ENCODE results near the gene RNF149.

The RNF149 gene

GRCh38 chr2:101295895-101296294 is 12.6 kb downstream of the RNF149 start:
- TF ChIP-seq ZFX (IDR thresholded peaks at IDR 0.05; ENCODE audit: borderline replicate concordance) (no peak), CTCF (IDR thresholded peaks at IDR 0.05) (no peak)

GRCh38 chr2:101294861-101295260 is 13.6 kb downstream of the RNF149 start:
- TF ChIP-seq ZFX (IDR thresholded peaks at IDR 0.05; ENCODE audit: borderline replicate concordance): no peak
- no peak for TF ChIP-seq CTCF (IDR thresholded peaks at IDR 0.05)
- no peak overlapping the region for H3K27ac ChIP-seq

More at GRCh38 chr2:101295895-101296294, 12.6 kb downstream of the RNF149 start:
- no peak overlapping the region for H3K27ac ChIP-seq

GRCh38 chr2:101293544-101293943 is 15.0 kb downstream of the RNF149 start:
- H3K27ac ChIP-seq: no peak overlapping the region
- TF ChIP-seq ZFX (IDR thresholded peaks at IDR 0.05; ENCODE audit: borderline replicate concordance) (no peak), CTCF (IDR thresholded peaks at IDR 0.05) (no peak)

- no peak for TF ChIP-seq ZFX (IDR thresholded peaks at IDR 0.05; ENCODE audit: borderline replicate concordance)
- no peak overlapping the region for H3K27ac ChIP-seq
Measured at GRCh38 chr2:101291973-101292372, 16.5 kb downstream of the RNF149 start.

- TF ChIP-seq ZFX (IDR thresholded peaks at IDR 0.05; ENCODE audit: borderline replicate concordance) (no peak), CTCF (IDR thresholded peaks at IDR 0.05) (no peak)
Measured at GRCh38 chr2:101290711-101291110, 17.8 kb downstream of the RNF149 start.

GRCh38 chr2:101287303-101287702 is 21.2 kb downstream of the RNF149 start:
- H3K27ac ChIP-seq: no peak overlapping the region

More at GRCh38 chr2:101290711-101291110, 17.8 kb downstream of the RNF149 start:
- no peak overlapping the region for H3K27ac ChIP-seq

GRCh38 chr2:101286684-101287083 is 21.8 kb downstream of the RNF149 start:
- no peak for TF ChIP-seq CTCF (IDR thresholded peaks at IDR 0.05)
- TF ChIP-seq ZFX (IDR thresholded peaks at IDR 0.05; ENCODE audit: borderline replicate concordance): no peak
- H3K27ac ChIP-seq: no peak overlapping the region

More at GRCh38 chr2:101287303-101287702, 21.2 kb downstream of the RNF149 start:
- TF ChIP-seq ZFX (IDR thresholded peaks at IDR 0.05; ENCODE audit: borderline replicate concordance) (no peak), CTCF (IDR thresholded peaks at IDR 0.05) (no peak)

- H3K27ac ChIP-seq: no peak overlapping the region
- TF ChIP-seq CTCF (IDR thresholded peaks at IDR 0.05) (no peak), ZFX (IDR thresholded peaks at IDR 0.05; ENCODE audit: borderline replicate concordance) (no peak)
Measured at GRCh38 chr2:101282980-101283379, 25.5 kb downstream of the RNF149 start.
